ENCODE measurements around the gene SFN.

The SFN gene

GRCh38 chr1:26910343-26911160 is 47.6 kb downstream of the SFN start:
- no peak overlapping the region for H3K27ac ChIP-seq
- TF ChIP-seq CTCF (IDR thresholded peaks at IDR 0.05) = no peak
- no peak for TF ChIP-seq ZFX (IDR thresholded peaks at IDR 0.05; ENCODE audit: borderline replicate concordance)

- H3K27ac ChIP-seq = no peak overlapping the region
- no peak for TF ChIP-seq CTCF (IDR thresholded peaks at IDR 0.05)
- TF ChIP-seq ZFX (IDR thresholded peaks at IDR 0.05; ENCODE audit: borderline replicate concordance) = no peak
Observed at GRCh38 chr1:26911399-26912146, 48.6 kb downstream of the SFN start.

GRCh38 chr1:26912147-26912490 is 49.2 kb downstream of the SFN start:
- no peak overlapping the region for H3K27ac ChIP-seq
- TF ChIP-seq CTCF (IDR thresholded peaks at IDR 0.05) = no peak
- no peak for TF ChIP-seq ZFX (IDR thresholded peaks at IDR 0.05; ENCODE audit: borderline replicate concordance)

GRCh38 chr1:26913389-26913753 is 50.4 kb downstream of the SFN start:
- no peak overlapping the region for H3K27ac ChIP-seq

More at GRCh38 chr1:26913389-26913753, 50.4 kb downstream of the SFN start:
- TF ChIP-seq CTCF (IDR thresholded peaks at IDR 0.05) (no peak), ZFX (IDR thresholded peaks at IDR 0.05; ENCODE audit: borderline replicate concordance) (no peak)

Data from 22Rv1 (cell line).